HG03521 (cell line): ENCODE data around the gene ERAL1.
"Not testable (repeated sequence)": the region's sequence is repeated elsewhere in the genome, so short reads cannot be mapped to it uniquely, and the experiment has no call there.

Experiments
- ATAC-seq: cut with Tn5 transposase; IDR thresholded peaks from one replicate; pipeline ENCODE4 v1.9.1; 2021; ENCODE audit warnings: mild to moderate bottlenecking, moderate library complexity; ENCODE audit not compliant: unreplicated experiment

The ERAL1 gene

GRCh38 chr17:28897769-28898526, 43.1 kb downstream of the ERAL1 start:
- no peak for ATAC-seq

DNA sequence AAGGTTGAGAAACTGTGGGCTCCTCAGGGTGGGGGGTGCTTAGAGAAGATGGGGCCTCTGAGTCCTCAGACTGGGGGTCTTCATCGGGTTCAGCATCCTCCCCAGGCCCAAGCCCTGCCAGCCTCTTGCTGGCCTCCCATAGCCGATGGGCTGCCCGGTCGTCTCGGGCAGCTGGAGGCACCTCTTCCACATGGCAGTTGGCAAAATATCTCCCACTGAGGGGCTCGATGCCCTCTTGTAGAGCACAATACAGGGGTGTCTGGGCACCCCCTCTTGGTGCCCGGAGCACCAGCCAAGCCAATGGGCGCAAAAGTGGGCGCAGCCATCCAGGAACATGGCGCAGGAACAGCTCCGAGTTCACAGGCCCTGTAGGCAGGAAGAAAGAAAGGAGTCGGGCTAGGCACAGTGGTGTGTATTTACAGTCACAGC, 43.7 kb downstream of the ERAL1 start:
- ATAC-seq, result no peak

- no peak for ATAC-seq
Observed at GRCh38 chr17:28899212-28899815, 44.5 kb downstream of the ERAL1 start.

DNA sequence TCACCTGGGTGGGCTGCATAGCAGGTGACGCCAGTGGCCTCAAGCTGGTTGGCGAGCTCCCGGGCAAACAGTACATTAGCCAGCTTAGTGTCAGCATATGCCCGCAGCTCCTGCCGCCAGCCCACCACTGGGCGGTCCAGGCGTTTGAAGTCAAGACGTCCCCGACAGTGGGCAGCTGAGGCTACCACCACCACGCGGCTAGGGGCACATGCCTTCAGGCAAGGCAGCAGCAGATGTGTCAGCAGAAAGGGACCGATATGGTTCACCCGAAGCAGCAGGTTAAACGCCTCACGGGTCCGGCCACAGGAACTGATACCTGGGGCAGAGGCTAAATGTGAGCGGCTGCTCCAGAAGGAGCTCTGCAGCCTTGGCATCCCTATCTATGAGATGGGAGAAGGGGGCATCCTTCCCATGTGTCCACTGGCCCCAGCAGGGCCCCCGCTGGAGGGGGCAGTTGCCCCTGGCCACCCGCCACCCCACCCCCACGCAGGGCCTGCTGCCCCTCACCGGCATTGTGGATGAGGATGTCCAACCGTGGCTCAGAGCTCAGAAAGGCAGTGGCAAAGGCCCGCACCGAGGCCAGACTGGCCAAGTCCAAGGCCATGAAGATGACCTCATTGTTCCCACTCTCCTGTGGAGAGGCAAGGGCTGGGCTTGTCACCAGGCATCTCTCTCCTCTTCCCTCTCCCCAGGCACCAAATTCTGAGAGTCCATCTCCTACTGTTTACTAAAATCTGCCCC, 46.3 kb downstream of the ERAL1 start:
- no peak for ATAC-seq

DNA sequence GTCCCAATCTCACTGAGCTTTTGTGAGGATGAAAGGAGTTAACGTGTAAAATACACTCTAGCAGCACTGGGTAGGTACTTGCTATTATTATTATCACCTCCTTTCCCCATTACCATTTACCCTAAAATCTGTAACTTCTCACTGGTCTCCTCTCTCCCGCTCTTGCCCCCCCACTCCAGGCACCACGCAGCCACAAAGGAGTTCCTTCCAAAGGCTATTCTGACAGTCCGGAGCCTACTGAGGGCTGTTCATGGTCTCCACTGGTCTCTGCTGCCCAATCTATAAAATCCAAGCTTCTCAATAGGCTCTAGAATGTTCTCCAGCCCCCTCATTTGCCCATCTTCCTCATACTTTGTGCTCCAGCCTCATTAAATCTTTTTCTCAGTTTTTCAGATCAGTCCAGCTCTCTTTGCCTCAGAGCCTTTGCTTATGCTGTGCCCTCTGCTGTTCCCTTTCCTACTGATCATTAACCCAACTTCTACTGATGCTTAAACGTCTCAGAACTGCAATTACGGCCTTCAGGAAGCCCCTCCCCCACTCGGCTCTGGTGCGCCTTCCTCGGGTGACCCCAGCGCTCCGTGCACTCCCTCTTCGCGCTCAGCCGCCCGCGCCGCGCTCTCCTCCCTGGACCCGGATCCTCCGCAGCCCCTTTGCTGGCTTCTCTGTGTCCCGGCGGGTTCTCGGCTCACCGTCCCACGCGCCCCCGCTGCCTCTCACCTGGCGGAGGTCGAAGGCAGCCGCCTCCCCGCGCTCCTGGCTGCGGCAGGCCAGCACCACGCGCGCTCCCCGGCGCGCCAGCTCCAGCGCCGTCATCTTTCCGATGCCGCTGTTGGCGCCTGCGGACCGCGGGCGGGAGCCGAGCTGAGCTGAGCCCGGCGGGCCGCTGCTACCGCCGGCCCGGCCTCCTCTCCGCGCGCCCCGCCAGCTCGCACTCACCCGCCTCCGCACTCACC, 47.3 kb downstream of the ERAL1 start:
- no peak for ATAC-seq

GRCh38 chr17:28902819-28903545, 48.2 kb downstream of the ERAL1 start, which contains the start of gene DHRS13:
Gene DHRS13, minus strand, starts transcription at chr17:28903079. Its CDS starts 135 bp downstream, at chr17:28902944.
- ATAC-seq, result peak; percentile 86

DNA sequence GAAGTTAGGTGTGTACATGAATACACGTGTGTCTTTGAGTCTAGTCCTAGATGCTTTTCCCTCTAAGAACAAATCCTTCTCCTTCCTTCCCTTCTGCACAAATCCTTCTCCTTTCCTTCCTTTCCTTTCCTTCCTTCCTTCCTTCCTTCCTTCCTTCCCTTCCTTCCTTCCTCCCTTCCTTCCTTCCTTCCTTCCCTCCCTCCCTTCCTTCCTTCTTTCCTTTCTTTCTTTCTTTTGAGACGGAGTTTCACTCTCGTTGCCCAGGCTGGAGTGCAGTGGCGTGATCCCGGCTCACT, 48.7 kb downstream of the ERAL1 start:
- ATAC-seq, result not testable (repeated sequence)

DNA sequence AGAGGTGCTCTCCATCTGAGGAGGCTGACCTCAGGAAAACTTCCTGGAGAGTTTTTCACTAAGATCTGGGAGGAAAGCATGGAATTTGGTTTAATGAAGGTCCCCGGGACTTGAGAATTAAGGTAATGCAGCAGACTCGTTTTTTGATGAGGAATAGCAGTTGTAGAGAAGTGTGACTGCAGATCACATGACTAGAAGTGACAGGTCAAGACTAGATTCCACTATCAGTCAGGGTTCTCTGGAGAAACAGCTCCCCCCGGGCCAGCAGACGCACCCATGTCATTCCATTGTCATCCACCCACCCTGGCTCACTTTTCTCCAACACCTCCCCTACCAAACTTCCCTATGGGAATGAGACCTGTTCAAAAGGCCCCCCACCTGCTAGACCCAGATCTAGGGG, 50.0 kb downstream of the ERAL1 start:
- ATAC-seq, result no peak

- ATAC-seq, result no peak
Observed at GRCh38 chr17:28906276-28906675, 51.5 kb downstream of the ERAL1 start.

DNA sequence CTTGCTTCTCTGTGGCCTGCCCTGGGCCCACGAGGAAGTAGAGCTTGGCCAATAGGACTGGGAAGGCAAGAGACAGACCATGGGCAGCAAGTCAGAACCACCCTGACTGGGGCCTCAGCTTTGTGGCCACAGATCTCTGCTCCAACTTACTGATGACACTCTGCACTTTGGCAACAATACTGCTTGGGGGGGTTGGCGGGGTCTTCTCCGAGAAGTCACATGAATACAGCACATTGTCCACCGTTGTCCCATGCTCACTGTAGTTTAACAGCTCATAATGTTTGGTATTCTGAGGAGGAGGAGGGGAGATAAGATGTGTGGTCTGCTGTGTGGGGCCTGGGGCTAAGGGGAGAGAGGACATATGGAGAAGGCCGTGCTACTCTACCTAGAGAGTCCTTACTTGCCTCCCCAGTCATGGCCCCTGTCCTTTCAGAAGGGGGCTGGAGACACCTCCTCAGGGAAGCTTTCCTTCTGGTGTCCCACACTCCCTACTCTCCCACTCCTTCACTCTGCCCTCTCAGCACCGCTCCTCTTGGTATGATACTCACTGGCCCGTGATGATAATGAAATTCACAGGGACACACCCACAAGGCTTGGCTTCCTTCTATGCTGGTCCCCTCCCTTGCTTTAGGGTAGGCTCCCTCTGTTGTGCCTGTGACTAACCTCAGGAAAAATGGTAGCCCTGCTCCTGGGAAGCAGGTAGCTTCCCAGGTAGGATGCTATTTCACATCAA, 52.1 kb downstream of the ERAL1 start:
- ATAC-seq, result no peak

GRCh38 chr17:28907709-28908475, 53.1 kb downstream of the ERAL1 start:
- ATAC-seq, result no peak

- no peak for ATAC-seq
Observed at GRCh38 chr17:28908640-28909167, 53.9 kb downstream of the ERAL1 start.

- ATAC-seq, result no peak
Observed at GRCh38 chr17:28910534-28910933, 55.7 kb downstream of the ERAL1 start.
